Activated CD4-positive, alpha-beta T cell treated with anti-CD3 and anti-CD28 coated beads, Interleukin-2, amount 50 U/mL, for 24 hours (primary cell): ENCODE measurements around the gene SYNE3.

Experiments
- DNase-seq, 2 donors: peaks; one replicate each; pipeline ENCODE4 v3.0.0-alpha.2; 2020; ENCODE audit warnings: low read depth in 1 of 2, low spot score in 1 of 2

SYNE3 gene

DNA sequence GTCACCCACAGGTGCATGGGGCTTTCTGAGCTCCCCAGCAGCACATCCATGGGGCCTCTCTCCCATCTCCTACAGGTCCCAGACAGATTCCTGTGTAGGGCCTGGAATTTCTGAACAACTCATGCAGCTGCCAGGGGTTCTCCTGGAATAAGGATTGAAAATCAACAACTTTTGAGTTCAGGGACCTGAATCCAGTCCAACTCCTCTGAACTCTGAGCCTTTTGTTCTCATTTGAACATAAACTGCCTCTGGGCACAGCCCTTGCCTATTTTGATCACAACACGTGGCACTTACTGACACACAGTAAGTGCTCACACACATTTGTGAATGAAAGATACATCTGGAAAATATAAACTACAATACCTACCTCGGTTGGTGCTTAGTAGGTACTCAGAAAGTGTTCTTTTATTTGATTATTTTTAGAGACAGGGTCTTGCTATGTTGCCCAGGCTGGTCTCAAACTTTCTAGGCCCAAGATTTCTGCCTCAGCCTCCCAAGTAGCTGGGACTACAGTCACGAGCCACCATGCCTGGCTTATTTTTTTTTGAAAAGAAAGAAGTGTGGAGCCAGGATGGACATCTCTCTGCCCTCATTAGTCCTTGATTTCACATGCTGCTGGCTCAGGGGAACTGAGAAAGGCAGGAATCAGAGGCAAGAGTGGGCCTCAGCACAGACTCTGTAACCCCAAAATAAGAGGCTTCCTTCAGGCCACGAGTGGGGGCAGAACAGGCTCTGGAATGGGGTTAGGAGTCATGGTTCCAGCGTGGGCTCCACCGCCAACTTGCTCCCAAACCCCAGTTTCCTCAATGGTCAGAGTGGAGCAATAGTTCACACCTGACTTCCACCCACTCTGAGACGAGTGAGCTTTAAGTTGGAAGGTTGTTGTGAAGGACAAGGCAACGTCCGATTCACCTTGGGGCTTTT, 27.0 kb downstream of the SYNE3 start:
- DNase-seq, result no peak

DNA sequence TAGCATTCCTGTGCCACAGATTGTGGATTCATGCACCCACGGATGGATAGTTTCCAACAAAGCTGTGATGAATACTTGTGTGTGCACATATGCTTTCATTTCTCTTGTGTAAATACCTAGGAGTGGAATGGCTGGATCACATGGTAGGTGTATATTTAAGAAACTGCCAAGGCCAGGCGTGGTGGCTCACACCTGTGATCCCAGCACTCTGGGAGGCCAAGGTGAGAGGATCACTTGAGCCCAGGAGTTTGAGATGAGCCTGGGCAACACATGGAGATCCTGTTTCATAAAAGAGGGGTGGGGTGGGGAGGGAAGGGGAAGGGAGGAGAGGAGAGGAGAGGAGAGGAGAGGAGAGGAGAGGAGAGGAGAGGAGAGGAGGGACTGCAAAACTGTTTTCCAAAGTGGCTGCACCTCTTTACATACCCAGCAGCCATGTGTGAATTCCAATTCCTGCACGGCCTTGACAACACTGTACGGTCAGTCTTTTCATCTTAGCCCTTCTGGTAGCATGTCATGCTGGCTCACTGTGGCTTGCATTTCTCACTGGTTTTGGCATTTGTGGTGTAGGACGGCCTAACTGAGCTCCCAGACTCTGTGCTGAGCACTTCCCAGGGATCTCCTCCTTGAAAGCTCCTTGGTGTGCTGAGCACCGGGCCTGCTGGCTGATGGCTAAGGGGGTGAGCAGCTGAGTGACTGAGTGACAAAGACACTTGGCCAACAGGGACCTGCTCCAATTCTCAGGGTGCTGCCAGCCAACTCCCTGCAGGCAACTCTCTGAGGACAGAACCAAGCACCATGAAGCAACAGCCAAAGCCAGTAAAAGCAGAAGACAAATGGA, 27.9 kb downstream of the SYNE3 start:
- DNase-seq, result no peak

DNA sequence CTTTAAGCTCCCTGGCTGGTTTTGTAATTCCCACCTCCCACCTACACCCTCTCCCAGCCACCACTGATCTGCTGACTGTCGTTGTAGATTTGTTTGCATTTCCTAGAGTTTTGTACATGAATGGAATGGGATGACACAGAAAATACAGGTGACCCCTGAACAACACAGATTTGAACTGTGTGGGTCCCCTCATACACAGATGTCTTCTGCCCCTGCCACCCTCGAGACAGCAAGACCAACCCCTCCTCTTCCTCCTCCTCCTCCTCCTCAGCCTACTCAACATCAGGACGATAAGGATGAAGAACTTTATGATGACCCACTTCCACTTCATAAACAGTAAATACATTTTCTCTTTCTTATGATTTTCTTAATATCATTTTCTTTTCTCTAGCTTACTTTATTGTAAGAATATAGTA, 28.8 kb downstream of the SYNE3 start:
- DNase-seq, result no peak

DNA sequence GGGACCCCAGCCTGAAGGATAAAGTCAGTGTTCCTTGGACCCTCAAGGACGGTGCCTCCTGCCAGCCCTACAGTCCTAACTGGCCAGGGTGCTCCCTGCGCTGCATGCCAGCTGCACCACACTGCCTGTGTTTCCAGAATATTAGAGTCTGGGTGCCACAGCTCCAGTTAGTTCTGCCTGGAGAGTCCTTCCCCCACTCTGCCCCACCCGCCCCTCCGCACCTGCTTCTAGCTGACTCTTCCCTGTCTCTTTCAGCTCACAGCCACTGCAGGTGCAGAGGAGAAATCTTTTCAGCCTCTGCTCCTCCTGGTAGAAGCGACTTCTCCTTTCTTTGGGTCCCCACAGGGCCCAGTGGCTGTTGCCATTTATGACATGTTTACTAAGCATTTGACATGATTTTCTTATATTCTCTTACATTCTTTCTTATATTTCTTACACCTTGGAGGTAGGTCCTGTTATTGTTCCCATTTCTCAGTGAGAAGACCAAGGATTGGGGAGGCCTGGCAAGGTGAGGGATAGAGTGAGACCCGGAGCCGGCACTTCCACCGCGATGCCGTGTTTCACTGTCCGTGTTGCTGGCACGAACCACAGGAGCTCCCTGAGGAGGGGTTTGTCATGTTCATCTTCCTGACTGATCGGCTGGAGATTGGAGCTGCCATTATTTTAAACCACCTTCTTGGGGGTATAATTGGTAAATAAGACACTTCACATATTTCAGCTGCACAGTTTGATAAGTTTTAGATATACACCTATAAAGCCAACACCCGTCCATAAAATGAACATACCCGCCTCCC, 29.4 kb downstream of the SYNE3 start:
- DNase-seq, result no peak

DNA sequence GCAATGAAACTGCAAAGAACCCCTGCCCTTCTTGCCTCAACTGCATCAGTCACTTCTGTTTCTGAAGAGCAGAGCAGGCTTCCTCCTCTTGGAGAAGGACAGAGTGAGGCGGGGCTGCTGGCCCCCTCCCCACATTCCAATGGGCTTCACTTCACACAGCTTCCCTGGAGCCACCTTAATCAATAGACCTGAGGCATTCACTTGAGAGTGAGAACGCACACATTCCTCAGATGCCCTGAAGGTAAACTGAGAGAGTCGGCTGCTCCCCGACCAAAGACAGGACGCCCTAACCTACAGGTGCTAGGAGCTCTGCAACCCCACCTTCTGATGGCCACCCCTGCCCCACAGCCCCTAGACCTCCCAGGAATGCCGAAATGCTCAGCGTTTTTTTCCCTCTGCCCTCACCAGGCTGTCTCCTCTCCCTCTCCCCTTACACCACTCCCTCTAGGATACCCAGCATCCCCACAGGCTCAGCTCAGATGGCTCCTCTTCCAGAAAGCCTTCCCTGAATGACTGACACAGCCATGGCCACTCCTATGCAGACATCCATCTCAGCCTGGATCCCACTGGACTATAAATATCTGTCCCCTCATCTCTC, 31.1 kb downstream of the SYNE3 start:
- no peak for DNase-seq

DNA sequence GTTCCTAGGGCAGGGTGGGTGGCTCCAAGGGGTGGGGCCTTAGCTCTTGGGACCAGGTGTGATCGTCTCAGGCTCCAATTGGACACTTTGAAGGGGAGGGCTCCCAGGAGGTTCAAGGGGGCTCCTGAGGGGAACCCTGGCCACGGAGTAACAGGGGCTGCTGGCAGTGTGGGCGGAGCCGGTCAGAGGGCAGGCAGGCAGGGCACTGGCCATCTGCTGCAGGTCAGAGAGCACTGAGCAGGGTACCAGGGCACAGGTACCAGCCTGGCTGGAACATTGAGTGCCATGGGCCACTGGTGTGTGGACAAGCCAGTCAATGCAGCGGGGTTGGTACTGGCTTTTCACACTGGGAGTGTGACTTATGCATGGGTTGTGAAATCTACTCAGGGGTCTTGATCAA, 32.2 kb downstream of the SYNE3 start:
- no peak for DNase-seq

DNA sequence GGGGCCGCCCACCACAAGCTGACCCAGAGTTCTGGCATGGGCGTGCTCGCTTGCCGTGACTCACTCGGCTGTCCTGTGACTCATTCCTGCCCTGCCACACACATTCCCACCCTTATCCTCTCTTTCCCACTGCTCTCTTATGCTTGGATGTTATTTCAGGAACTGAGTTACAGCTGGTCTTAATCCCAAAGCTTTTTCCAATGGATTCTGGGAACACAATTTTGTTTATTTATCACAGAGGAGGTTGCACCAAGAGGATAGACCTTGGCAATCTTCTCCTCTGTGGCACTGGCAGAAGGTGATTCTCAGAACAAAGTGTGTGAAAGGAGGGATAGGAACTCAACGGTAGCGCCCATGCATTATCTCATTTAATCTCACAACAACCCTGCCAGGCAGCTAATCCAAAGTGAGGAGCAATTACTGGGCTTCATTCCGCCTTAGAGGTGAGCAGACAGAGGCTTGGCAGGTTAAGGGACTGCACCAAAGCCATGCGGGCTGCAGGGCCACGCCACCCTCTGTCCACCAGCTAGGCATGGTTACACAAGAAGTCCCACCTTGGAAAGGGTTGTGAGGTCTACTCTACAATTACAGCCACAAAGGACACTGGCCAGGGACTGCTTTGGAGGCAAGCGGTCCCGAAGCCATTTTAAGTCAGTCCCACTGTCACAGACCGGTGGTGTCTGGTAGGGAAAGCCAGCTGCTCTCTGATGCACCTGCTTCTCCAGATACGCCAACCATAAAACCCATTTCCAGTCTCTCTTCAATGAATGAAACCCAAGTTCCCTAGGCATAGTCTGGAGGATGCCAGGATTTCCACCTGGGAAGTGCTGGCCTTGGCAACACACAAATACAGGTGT, 32.9 kb downstream of the SYNE3 start:
- no peak for DNase-seq

DNA sequence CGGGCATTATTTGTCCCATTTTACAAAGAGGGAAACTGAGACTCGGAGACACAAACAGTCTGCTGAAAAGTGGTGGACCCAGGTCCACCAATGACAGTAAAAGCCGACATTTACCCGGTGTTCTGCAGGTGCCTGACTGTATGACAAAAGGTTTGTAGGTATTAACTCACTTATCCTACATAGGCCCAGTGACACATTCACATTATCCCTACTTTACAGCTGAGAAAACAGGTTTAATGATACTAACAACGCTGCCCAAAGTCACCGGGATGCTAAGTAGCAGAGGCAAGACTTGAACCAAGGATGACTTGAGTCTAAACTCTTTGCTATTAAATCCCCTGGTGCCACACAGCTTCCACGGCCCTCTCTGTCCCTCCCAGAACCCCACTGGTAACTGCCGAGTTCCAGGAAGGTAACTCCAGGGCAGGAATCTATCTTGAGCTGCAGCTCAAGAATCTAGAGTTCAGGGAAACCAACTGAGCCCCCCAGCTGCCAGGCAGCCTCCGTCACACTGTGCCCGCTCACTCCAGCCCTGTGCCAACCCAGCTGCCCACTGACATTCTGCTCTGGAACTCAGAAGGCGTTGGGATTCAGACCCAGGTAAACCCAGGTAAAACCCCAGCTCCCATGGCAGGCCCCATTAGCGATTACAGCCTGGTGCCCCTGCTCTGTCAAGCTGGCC, 33.7 kb downstream of the SYNE3 start:
- DNase-seq, result no peak

DNA sequence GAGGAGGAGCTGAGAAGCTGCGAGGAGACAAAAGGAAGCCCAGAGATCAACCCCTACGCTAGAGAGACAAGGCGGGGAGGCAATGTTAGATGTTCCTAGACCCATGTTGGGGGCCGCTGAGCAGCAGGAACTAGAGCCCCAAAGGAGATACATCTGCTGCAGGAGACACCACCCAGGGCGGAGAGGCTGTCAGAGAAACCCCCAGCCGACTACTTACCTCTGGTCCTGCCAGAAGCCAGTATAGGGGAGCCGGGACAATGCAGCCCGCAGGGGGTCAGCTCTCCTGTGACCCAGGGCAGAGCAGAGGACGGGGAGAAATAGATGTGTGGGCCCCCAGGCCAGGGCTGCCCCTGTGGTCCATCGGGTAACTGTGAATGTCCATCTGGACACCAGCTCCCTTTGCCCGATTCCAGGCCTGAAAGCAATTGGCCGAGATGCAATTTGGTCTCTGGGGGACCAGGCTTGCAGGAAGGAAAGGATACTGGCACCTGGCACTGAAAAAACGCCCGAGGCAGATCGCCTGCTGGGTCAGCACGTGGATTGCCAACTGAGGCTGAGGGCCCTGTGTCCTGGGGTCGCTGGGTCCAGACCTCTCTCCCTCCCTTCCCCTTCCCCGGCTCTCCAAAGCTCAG, 34.9 kb downstream of the SYNE3 start:
- no peak for DNase-seq

DNA sequence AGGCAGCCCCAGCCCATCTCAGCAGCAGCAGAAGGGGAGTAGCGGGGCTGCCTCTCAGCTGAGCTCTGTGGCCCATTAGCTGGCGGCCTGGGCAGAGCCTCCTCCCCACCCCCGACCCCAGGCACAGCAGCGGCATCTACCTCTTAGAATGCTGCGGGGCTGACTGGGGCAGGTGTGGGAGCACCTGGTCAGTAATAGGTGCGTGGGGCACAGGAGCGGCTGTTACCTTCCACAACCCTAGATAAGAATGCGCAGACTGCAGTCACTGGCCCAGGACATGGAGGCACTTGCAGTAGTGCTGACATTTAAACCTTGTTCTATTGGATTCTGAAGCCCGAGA, 35.6 kb downstream of the SYNE3 start:
- DNase-seq, result no peak

DNA sequence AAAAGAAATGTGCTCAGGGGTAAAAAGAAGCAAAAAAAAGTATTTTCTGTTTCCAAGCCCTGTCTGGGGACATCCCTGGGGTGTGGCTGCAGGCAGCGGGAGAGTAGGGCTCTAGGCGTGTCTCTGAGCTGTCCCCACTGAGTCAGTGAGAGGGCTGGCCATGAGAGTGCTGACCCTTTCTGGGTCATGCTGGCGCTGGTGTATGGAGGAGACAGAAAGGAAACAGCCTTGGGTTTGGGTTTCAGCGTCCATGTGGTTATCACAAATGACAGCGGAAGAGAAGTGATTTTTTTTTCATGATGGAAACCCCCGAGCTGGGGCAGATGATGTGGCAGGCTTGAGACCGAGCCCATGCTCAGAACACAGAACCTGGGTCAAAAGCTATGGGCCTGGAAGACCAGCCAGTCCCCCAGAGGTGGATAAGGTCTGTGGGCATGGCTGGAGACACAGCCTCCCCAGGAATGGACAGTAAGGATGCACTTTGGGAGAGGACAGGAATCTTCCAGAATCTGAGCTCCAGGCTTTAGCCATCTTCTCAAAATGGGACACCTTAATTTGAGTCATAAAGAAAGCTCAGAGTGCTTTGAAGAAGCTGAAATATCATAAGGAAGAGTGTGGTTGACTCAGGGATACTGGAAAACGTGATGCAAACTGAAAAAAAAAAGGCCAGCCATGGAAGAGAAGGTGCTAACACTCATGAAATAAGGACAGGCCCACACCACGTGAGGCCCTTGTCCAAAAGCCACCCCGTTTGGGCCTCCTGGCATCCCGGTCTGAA, 36.2 kb downstream of the SYNE3 start:
- DNase-seq, result no peak

DNA sequence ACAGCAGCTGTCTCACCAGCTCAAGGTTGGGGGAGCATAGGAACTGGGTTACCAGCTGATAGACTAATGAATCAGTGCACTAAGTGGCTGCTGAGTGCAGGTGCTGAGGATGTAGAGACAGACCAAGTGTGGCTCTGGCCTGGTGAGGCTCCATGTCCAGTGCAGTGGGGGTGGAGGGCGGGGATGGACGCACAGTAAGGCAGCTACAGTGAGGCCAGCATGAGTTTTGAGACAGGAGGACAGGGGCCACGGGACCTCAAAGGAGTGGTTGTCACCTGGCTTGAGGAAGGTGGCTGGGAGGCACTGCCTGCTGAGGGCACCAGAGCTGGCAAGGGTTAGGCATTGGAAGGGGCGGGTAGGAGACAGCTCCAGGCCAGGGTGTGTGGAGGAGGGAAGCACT, 37.0 kb downstream of the SYNE3 start:
- DNase-seq, result no peak

DNA sequence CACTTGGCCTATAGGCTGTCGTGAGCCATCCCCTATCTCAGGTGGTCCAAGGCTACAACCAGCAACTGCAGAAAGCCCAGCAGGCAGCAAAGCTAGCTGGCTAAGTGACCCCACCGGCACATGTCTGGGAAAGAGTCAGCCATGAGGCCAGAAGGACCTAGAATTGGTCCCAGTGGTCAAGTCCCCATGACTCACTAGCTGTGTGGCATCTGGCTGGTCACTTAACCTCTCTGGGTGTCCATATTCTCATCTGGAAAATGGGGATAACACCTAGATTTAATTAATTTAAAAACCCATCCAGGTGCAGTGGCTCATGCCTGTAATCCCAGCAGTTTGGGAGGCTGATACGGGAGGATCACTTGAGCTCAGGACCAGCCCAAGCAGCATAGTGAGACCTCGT, 37.6 kb downstream of the SYNE3 start:
- DNase-seq, result no peak

DNA sequence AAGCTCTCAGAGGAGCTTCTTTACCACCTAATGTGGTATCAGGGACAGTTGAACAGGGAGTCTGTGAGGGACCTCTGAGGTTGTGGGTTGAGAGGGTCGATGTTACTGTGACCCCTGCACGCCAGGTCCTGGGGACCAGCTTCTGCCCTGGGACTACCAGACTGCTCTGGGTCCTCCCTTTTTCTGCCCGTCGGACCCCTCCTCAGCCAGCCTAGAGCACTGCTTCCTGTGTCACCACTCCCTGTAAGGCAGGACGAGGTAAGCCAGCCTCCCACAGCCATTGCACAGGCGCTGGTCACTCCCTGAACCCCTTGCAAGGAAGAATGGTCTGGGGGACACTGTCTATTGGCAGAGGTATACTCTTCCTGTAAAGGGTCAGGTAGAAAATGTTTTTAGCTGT, 38.1 kb downstream of the SYNE3 start:
- DNase-seq, result no peak

DNA sequence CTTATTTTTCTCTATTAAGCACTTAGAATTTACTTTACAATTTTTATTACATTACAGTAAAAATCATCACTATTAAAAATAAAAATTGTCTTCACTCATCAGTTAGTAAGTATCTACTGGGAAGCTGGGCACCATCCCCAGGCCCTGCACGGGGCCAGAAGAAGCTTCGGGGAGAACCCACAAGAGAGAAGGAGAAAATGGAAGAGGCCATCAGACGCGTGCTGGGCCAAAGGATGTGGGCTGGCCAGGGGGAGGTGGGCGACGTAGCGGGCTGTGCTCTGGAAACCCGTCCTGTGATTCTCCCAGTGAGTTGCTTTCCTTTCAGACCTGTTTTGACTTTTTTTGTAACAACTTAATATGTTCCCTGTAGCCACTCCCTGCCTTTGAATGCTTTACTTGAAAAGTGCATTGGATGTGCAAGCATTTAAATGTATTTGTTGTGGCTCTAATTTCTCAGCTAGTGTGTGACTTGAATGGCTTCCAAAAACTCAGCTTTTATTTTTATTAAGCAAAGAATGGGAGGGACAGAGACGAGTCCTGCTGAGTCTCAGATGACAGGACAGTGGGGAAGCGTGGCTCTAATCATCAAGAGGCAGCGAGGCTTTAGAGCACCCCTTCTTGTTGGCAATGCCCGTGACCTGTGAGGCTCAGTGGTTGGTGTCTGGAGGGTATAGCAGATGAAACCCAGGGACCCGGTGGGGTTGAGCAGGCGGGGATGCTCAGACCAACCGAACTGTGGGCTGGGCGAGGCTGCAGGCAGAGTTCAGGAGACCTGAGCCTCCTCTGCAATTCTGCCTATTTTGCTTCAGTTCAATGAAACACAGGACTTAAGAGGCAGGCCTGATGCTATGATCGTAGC, 38.8 kb downstream of the SYNE3 start:
- no peak for DNase-seq

DNA sequence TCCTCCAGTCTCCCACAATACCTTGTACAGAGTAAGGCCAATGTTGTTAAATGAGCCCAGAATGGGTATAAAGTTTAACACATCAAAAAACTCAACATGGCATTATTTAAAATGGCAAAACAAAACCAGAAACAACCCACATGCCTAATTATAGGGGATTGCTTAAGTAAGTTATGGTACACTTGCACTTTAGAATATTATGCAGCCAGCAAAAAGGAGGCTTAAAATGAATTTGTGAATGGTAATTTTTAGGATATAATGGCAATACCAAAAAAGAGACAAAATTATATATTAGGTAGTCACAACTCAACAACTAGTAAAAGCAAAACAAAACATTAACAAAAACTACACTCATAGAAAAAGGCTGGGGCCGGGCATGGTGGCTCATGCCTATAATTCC, 39.7 kb downstream of the SYNE3 start:
- DNase-seq, result no peak

DNA sequence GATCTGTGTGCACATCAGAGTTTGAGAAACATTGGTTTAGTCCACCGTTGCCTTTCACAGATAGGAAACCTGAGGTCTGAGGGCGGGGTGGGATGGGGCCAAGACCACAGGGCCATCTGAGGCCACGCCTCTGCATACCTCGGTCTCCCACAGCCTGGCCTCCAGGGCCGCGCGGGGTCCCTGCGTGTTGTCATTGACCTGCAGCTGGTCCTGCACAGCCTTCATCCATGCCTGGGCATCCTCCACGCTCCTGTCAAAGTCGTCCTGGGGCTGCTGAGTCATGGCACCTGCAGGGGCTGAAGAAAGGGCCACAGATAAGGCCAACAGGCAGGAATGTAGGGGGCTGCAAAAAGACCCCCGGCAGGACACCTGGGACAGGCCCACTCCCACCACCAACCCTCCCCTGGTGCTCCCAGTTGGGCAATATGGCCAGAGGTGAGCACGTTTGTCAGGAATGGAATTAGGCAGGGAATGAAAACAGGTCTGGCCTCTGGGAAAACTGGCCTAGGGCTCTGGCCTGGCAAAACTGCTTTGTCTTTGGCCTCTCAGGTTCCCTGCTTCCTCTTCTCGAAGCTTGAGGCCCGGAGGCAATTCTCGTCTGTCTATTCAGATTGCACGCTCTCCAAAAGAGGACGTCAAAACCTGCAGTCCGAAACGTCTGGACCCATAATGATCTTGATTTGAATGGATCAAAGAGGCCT, 40.8 kb downstream of the SYNE3 start:
- DNase-seq, result no peak
